NOMO-1 (cell line): Measurements from ENCODE around the gene MYOM3.

Experiments
- DNase-seq, 2 experiments: peaks; one replicate each; lab custom pipeline; 2025; ENCODE audit not compliant: unreplicated experiment in 2 of 2; lab: John Stamatoyannopoulos, UW

MYOM3 gene

DNA sequence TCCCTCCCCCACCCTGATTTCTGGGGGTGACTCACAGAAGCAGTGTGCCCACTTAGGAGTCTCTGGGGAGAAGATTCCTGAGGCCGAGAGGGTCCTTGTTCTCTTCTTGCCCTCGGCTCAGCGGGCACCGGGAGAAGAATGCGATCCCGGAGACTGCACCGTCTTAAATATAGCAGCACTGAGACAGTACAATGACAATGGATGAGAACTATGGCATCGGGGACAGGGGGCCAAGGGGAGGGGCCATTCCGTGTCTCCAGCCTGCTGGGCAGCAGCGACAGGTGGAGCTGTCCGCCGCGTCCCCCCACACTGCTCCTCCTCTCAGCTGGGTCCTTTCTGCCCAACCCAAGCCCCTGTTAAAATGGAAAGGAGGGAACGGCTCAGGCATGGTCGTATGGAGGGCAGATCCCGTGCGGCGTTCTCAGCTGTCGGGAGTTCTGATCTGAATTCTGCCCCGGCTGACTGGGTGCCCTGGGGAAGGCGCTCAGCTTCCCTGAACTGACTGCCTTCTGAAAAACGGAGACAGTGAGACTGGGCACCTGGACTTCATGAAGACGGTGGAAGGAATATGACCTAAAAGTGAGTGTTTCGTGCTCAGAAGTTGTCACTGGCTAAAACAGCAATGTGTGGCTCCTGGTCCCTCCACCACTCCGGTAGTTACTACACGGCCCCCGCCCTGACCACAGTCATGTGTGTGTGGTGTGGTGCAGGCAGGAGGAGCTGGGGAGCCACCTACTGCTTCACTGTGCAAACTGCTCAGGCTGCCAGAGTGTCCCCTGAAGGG is at the start of gene MYOM3:
TSS of gene MYOM3 (minus strand) at position 140 of the 784 bp plus-strand sequence. CDS start 3,499 bp downstream, outside the sequence.
- peak; percentile 67 to 71 for DNase-seq

DNA sequence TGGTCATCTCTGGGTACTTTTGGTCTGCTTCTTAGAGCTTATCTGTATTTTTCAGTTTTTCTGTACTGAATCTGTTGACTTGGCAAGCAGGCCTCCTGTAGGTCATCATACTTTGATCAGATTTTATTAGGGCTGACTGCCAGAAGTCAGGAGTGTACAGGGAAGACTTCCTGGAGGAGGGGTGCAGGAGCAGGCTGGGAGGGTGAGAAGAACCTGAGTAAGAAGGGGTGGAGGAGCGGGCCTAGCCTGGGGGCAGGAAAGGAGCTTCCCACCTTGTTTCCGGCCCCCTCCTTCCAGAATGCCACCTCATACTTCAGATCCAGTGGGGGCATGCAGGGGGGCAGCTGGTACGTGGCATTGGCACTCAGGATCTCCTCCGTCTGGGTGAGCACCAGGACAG is 49.3 kb upstream of the MYOM3 start:
- DNase-seq, result no peak

DNA sequence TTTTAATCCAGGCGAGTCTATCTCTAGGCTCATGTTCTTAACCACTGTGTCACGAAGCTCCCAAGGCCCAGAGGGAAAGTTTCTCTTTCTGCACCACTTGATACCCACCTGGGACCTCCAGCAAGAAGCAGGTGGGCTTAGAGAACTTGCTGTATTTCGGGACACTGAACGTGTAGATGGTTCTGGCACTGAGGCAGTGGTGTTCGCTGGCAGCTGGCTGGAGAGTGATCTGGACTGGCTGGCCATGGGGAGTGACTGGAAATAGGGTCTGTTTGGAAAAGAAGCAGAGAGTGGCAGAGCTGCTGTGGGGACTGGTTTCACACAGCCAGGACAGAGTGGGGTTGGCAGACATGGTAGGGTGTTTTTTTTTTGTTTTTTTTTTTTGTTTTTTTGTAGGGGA is 47.4 kb upstream of the MYOM3 start:
- DNase-seq, result no peak

DNA sequence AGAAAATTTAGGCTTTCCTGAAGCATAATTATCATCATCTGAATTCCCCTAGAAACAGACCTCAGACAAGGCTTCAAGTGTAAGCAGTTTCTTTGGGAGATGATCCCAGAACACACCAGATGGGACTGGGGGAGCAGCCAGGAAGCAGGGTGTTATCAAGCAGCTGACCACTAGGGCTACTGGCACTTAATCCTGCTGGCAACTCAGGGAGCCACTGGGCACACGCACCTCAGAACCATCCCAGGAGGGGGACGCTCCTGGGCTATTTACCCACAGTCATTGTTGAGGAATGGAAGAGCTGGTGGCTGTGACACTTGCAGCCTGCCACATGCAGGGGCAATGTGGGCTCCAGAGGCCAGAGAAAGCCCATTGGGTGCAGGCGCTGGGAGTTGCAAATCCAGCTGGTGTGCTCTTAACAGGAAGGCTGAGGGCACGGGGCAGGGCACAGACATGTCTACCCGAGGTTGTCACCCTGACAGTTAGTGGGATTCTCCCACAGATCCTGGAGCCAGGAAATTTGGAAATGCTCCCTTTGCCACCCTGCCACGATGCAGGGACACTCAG is 46.1 kb upstream of the MYOM3 start:
- no peak for DNase-seq

DNA sequence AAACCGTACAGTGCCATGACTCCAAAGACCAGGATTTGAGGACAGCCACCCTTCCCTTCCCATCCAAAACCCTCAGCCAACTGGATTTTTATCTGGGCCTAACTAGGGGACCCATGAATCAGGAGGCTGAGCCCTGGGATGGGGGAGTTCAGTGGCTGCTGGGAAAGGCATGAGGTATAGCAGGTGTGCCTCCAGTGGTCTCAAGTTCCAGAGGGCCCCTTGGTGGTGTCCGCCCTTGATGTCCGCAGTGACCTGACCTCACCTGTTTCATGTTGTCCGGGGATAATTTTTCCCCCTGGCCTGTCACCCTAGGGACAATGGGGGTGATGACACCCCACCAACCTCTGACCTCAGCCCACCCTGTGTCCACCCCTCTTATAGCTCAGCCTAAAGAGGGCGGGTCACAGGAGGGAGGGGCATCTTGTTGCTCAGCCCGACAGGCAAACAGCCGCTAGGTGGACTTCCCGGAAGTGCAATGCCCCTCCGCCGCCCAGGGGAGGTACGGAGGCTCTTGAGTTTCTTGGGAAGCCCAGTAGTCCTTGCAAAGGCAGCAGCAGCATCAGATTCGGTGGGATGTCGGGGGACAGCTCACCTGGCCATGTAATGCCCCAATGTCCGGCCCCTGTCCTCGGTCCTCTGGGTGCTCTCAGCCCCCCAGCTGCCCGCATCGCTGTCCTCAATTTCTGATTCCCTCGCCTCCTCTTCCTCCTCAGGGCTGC is 44.8 kb upstream of the MYOM3 start:
- DNase-seq, result no peak

DNA sequence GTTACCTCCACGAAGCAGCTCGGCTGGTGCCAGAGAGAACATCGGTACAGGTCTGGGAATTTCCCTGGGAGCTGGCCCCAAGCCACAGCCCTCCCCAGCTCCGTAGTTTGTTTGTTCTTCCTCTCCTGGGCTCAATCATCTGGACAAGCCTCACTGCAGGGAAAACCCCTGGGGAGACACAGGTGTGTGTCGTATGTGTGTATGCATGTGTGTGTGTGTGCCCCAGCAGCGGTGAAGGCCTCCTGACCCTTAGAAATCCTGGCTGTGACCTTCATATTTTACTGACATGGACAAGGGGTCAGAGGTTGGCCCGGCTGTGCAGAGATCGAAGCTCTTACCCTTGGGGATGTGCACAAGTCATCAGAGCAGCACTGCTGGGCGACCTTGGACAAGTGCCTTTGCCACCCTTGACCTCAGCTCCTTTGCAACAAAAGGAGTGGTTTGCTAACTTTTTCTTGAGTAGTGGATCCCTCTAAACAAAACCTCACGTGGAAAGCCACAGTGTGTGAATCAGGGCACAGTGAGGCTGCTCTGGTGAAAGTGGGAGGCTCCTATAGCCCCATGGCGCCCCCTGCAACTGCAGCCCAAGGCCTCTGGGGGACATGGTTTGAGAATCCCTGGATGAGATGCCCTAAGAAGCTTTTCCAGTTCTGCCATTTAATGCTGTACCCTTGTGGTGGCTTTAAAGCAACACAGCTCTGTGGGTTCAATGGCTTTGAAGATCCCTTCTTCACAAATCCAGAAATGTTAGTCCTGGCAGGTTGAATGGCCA is 43.3 kb upstream of the MYOM3 start:
- DNase-seq, result no peak

DNA sequence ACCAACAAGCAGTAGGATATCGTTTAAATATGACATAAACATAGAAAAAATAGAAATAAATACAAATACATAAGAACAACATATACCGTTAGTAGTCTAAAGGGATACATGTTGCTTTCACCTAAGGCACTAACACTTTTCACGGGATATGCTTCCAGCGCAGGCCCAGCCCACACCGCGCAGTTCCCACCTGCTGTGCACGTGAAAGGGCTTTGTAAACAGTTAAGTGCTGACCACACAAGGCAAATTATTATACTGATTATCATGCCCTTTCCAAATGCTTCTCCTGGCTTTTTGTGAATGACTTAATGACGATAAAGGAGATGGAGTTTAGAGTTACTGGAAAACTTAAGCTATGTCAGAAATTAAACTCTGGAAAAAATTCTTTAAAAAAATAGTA is 42.3 kb upstream of the MYOM3 start:
- DNase-seq, result no peak

DNA sequence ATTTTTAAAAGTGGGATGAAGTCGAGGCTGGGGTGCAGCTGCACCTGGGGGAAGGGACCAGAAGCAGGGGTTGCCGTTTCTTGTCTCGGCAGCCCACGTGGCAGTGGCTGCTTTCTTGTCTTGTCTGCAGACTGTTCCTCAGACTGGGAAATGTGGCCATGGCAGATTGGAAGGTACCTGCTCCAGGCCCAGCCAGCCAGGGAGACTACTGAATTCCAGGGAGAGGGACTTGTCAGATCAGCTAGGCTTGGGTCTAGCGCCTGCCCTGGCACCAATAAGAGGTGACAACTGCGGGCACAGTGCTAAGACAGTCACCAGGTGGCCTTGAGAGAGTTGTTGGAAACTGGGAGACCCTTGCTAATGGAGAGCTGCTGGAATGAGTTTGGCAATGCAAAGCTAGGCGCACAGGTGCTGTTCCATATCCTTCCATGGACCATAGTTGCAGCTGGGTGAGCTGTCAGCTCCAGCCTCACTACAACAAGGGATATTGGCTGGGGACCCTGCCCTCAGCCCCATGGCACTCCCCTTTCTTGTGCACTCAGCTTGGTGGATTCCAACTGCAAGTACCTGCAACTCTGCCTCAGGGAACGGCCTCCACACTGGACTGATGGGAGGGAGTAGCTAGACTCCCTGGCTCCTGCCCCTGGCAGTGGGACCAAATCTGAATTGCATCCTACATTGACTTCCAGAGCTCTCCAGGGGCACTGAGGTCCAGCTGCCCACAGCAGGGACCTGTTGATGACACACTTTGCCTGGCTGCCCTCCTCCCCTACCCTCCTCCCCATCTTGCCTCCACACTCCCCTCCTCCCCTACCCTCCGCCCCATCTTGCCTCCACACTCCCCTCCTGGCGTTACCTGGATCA is 40.9 kb upstream of the MYOM3 start:
- no peak for DNase-seq

DNA sequence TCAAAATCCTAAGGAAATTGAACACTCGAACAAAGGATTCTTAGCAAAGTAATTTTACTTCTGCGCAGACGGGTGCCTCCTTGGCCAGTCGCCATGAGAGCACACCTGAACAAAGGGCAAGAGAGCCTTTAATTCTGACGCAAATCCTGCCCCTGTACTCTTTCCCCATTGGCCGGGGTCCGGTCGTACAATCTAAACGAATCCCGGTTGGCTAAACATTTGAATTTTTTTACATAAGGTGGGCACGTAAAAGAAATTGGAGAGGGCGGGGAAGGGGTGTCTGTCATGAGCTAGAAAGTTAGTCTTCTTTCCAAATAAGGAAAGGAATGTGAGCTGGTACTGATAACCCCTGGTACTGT is 39.2 kb upstream of the MYOM3 start:
- no peak for DNase-seq

DNA sequence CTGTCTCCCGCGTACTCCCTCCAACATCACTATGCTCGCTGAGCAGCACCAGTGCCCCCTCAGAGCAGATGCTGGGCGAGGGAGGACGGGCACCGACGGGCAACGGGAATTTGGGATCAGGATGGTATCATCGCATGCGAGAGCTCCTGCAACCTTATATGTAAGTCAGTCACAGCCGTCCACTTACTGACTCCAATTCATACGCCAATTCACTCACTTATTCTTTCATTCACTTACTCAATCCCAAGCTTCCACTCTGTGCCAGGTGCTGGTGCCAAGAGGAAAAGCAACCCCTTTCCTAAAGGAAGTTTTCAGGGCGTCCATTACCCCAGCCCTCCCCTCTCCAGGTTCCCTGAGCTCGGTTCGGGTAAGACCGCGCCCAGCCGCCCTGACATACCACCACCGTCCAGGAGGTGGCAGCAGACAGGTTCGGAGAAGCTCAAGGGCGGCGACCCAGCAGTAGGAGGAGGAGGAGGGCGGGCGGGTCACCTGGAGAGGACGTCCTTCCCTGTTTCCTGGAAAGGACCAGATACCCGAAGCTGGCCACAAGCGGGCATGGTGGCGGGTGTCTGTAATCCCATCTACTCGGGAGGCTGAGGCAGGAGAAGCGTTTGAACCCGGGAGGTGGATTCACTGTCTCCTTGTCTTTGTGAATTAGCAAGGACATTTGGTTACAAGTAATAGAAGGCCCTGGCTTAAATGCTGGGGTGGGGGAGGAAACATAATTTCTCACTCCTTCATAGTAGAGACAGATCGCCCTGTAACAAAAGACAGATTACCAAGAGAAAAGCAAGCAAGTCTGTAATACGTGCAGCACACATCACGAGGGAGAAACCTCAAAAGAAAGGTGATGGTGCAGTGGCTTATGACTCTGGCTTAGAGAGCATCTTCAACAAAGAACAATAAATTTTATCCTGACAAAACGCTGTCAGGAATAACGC is 38.6 kb upstream of the MYOM3 start:
- peak; percentile 48 to 62 for DNase-seq

DNA sequence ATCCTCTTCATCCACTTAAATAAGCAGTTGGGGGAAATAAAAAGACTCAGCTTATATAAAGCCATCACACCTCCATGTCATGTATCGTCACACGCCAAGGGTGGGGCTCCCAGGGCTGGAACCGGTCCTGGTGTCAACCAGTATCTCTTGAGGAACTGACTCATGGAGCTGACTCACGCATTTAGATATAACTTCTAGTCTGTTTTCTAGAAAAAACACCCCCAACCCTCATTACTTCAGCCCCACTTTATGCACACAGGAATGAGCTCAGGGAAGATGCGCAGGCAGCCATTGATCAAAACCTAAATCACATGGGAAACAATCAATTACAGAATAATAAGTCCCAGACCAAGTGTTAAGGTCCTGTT is 37.9 kb upstream of the MYOM3 start:
- peak; percentile 6 to 44 for DNase-seq

DNA sequence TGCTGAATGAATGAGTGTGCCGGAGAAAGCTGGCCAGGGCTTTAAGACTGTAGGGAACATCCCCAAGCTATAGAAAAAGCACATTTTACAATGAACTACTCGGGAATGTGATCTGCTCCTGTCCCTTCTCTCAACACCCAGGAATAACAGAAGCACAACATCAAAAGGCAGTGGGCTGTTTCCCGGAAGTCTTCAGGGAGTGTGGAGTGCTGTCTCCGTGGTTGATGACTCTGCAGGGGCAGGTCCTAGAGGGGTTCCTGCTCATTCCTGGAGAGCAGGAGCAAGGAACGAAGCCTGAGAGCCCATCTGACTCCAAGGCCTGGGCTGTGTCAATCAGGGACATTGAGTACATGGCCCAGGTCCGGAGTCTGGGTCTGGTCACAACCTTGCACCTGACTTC is 35.9 kb upstream of the MYOM3 start:
- no peak for DNase-seq

DNA sequence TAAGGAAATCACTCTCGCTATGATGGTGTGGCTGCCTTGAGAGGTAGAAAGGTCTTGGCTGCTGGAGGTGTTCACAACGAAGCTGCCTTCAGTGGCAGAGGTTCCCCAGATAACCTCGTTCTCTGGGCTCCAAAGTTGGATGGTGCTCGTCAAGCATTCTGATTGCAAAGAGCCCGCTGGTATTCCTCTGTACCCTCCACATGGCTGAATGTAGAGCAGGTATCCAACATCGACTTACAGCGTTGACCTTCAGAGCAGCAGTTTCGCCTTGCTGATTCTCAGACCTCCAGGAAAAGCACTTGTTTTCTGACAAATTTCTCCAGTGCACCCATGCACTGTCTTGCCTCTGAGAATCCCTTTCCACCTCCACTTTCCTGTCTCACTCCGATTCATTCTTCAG is 35.3 kb upstream of the MYOM3 start:
- no peak for DNase-seq

DNA sequence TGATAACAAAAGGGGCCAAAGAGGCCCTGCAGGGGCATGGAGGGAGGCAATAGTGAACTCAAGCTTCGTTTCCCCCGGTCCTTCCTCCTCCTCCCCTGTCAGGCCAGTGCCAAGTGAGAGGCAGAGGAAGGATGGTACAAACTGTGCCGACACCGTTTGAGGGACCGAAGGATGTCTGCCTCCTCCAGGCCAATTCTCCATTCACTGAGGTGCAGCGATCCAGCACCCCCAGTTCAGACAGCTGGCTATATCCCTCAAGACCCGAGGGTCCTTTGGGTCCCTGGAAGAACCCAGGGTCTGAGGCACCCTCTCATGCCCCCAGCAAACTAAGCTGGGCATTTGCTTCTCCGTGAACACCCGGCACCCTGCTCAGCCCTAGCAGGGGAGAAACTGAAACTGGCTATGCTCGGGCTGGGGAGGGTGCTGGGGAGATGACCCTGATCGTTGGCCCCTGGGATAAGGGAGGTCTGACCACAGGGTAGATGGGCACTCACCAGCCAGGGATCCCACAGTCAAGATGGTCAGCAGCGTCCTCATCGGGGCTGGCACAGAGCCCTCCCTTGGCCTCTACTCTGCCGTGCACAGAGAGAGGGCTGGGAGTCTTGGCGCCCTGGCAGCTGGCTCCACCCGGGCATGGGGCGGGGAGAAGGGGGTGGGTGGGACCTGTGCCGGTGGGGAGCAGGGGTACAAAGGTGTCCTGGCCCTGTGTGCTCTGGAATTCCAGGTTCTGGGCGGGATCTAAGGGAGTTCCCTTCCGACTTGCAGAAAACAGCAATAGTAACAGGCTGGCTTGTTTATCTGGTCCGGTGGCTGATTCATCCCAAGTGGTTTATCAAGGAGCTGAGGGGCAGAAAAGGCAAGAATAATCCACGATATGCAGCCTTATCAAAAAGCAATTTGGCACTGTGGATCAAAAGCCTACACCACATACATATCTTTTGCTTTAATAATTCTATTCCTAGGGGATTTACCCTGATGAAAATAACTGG is 30.9 kb upstream of the MYOM3 start, which contains the start of gene IL22RA1:
TSS of gene IL22RA1 (minus strand) at position 595 of the 989 bp plus-strand sequence. CDS start at position 537, 58 bp downstream.
- DNase-seq, result no peak

DNA sequence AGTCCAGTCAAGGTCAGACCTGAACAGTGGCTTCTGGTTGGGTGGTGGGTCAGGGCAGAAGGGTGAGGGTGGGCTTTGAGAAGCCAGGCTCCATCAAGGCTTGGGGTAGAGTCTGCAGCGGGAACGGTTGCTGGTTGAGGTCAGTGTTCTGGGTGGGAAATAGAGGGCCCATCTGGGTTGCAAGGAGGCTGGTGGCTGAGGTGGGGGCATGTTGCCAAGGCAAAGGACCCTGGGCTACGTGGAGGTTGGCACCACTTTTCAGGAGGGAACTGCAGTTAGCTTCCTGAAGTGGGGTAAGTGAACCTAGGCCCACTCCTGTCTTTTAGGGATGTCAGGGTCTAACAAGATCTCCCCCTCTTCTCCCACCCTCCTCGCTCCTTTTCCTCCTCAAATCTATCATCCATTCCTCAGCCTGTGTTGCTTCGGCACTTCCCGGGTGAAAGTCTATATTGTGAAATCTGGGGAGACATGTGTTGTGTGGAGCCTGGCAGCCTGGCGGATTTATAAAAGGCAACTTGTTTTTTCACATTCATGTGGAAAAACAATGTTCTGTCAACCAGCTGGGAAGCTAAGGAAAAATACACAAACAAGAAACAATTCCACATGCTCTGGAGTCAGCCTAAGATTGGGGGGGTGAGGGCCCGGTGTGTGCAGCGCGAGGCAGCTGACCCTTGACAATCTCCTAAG is 29.5 kb upstream of the MYOM3 start:
- no peak for DNase-seq

DNA sequence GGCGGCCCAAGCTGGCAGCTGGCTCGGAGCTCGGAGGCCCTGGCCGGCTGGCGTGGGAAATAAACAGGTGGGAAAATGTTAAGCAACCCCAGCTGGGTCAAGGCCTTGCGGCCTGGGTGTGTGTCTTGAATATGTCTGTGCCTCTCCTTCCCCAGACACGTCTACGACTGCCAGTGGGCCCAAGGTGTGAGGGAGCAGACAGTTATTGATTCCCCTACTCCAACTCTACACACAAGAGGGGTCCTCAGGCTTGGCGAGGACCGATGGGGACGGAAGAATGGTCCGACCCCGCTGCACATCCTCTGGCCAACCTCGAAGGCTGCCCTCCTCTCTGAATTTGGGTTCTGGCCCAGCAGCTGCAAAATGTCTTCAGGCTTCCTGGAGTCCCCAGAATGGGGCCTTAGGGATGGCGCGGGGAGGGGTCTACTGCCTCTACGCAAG is 28.8 kb upstream of the MYOM3 start:
- DNase-seq, result no peak

DNA sequence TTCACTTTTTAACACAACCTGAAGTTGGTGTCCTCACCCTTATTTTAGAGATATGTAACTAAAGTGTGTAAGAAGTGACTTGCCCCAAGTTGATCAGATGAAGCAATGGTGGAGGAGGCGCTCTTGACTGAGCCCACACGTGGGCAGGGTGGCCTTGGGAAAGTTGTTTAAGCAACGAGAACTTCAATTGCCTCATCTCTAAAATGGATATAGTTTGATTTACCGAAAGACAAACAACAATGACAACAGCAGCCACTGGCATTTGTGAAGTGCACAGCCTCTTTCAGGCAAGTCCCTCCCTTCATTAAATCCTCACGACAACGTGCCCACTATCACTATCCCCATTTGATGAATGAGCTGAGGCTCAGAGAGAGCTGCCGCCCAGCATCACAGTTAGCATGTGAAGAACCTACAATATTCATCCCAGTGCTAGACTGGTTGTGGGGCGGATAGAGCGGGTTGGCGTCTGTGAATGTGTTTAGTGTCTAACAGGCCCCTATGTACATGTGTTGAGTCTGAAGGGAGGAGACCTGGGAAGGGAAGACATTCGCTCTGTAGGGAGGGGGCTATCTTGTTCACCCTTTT is 28.0 kb upstream of the MYOM3 start:
- DNase-seq, result no peak
